ENCODE results near the gene BDNF.

Gene BDNF

GRCh38 chr11:27722117-27722952 lies 22.1 kb upstream of the BDNF start:
- no peak for DNase-seq (ENCODE audit: insufficient read length, low spot score)
- no peak for FAIRE-seq
- no peak for TF ChIP-seq CTCF (IDR thresholded peaks at IDR 0.05; ENCODE audit: insufficient read depth, missing control alignments)

GRCh38 chr11:27721264-27722116 lies 21.2 kb upstream of the BDNF start:
- no peak for DNase-seq (ENCODE audit: insufficient read length, low spot score)
- no peak for TF ChIP-seq CTCF (IDR thresholded peaks at IDR 0.05; ENCODE audit: insufficient read depth, missing control alignments)

GRCh38 chr11:27720277-27720830 lies 20.1 kb upstream of the BDNF start:
- DNase-seq (ENCODE audit: insufficient read length, low spot score) (no peak), FAIRE-seq (no peak)
- no peak for TF ChIP-seq CTCF (IDR thresholded peaks at IDR 0.05; ENCODE audit: insufficient read depth, missing control alignments)

More at GRCh38 chr11:27721264-27722116, 21.2 kb upstream of the BDNF start:
- no peak for FAIRE-seq

- TF ChIP-seq CTCF (IDR thresholded peaks at IDR 0.05; ENCODE audit: insufficient read depth, missing control alignments): no peak
- no peak for FAIRE-seq
- no peak for DNase-seq (ENCODE audit: insufficient read length, low spot score)
These were observed 19.3 kb upstream of the BDNF start for GRCh38 chr11:27719546-27719925.

- DNase-seq (ENCODE audit: insufficient read length, low spot score) (no peak), FAIRE-seq (no peak)
- no peak for TF ChIP-seq CTCF (IDR thresholded peaks at IDR 0.05; ENCODE audit: insufficient read depth, missing control alignments)
These were observed 18.7 kb upstream of the BDNF start for GRCh38 chr11:27718863-27719545.

- DNase-seq (ENCODE audit: insufficient read length, low spot score): no peak
These were observed 18.1 kb upstream of the BDNF start for GRCh38 chr11:27718346-27718862.

More at GRCh38 chr11:27718346-27718862, 18.1 kb upstream of the BDNF start:
- no peak for FAIRE-seq
- no peak for TF ChIP-seq CTCF (IDR thresholded peaks at IDR 0.05; ENCODE audit: insufficient read depth, missing control alignments)
